HepG2 (cell line): Measurements from ENCODE around the gene RNASE7. TPM values are rescaled to one million over a fixed set of nuclear protein-coding genes. Genes with fewer than 3 reads are reported as not detected.
A peak's percentile ranks its signal among the peaks of the same experiment; 100 is the strongest.

ENCODE experiments used
- ARHGAP35 ChIP-seq: sonication (generic); formaldehyde crosslinking; IDR thresholded peaks from 2 replicates; pipeline ENCODE4 v1.9.0; 2022; ENCODE audit warnings: mild to moderate bottlenecking, inconsistent platforms, moderate library complexity, missing genetic modification reagents, borderline replicate concordance
- FIP1L1 ChIP-seq: fragments of 200-400 bp; formaldehyde crosslinking; IDR thresholded peaks from 2 replicates; pipeline ENCODE4 v1.6.1; 2018; ENCODE audit warnings: low read depth, mild to moderate bottlenecking, low read length, moderate library complexity, borderline replicate concordance; ENCODE audit not compliant: insufficient read depth
- HOXA7 ChIP-seq: sonication (generic); formaldehyde crosslinking; IDR thresholded peaks from 2 replicates; pipeline ENCODE4 v1.8.1; 2022; ENCODE audit warnings: mild to moderate bottlenecking, missing genetic modification reagents, moderate library complexity
- MXD4 ChIP-seq: IDR thresholded peaks from 2 replicates; pipeline ENCODE4 v1.6.1; 2016; ENCODE audit warnings: mild to moderate bottlenecking, missing biosample characterization, missing genetic modification reagents
- NCOA1 ChIP-seq: sonication (generic); formaldehyde crosslinking; IDR thresholded peaks from 2 replicates; pipeline ENCODE4 v1.9.0; 2021; ENCODE audit warnings: missing genetic modification reagents
- NCOR1 ChIP-seq: fragments of 200-600 bp; sonication (generic); IDR thresholded peaks from 2 replicates; pipeline ENCODE4 v1.7.0; 2017; ENCODE audit warnings: antibody characterized with exemption, low read length, borderline replicate concordance
- RBFOX2 ChIP-seq: fragments of 200-400 bp; formaldehyde crosslinking; IDR thresholded peaks from 2 replicates; pipeline ENCODE4 v1.6.1; 2017; ENCODE audit warnings: low read depth, mild to moderate bottlenecking, low read length
- REL ChIP-seq: sonication (generic); formaldehyde crosslinking; conservative IDR thresholded peaks from 2 replicates; pipeline ENCODE4 v1.8.0; 2022; ENCODE audit warnings: mild to moderate bottlenecking, missing genetic modification reagents, moderate library complexity
- SMAD9 ChIP-seq: sonication (generic); formaldehyde crosslinking; IDR thresholded peaks from 2 replicates; pipeline ENCODE4 v1.5.1; 2020; ENCODE audit warnings: mild to moderate bottlenecking, missing genetic modification reagents
- SNAPC2 ChIP-seq: sonication (generic); formaldehyde crosslinking; IDR thresholded peaks from 2 replicates; pipeline ENCODE4 v1.8.1; 2022; ENCODE audit warnings: mild to moderate bottlenecking, missing genetic modification reagents
- TAF1 ChIP-seq: sonication (generic); formaldehyde crosslinking; IDR thresholded peaks from 2 replicates; pipeline ENCODE4 v1.4.0; 2020; ENCODE audit warnings: missing genetic modification reagents
- XBP1 ChIP-seq: sonication (generic); formaldehyde crosslinking; IDR thresholded peaks from 2 replicates; pipeline ENCODE4 v1.5.0; 2020; ENCODE audit warnings: missing genetic modification reagents
- ZFP36L2 ChIP-seq: sonication (generic); formaldehyde crosslinking; IDR thresholded peaks from 2 replicates; pipeline ENCODE4 v1.4.0; 2020; ENCODE audit warnings: missing genetic modification reagents
- ZFX ChIP-seq: sonication (generic); formaldehyde crosslinking; IDR thresholded peaks from 2 replicates; pipeline ENCODE4 v1.4.0; 2020; ENCODE audit warnings: mild to moderate bottlenecking, low read depth, missing genetic modification reagents, moderate library complexity
- ZNF672 ChIP-seq: sonication (generic); formaldehyde crosslinking; IDR thresholded peaks from 2 replicates; pipeline ENCODE4 v1.8.1; 2022; ENCODE audit warnings: missing genetic modification reagents
- ZNF678 ChIP-seq: sonication (generic); formaldehyde crosslinking; IDR thresholded peaks from 2 replicates; pipeline ENCODE4 v1.4.0; 2020; ENCODE audit warnings: mild to moderate bottlenecking, missing genetic modification reagents
- polyA plus RNA-seq, 8 experiments: library from polyadenylated mRNA; depleted of rRNA in 3 of 8; stranded (reverse) in 7 of 8; unstranded in 1 of 8; fragments of >200 nt; fragmentation: Illumina TruSeq in 4 of 8; extraction: Trizol in 4 of 8; gene quantifications; 2 replicates each; pipeline versions ENCODE4 v1.2.1 to v1.2.3, GENCODE V29; 2011 to 2016; ENCODE audit warnings: low read depth in 4 of 8, missing spikeins in 1 of 8, mixed read lengths in 1 of 8; ENCODE audit not compliant: insufficient read depth in 1 of 8
- total RNA-seq, 5 experiments: library from RNA; depleted of rRNA; stranded (reverse); fragments of >200 nt; fragmentation: Illumina TruSeq; extraction: Trizol; gene quantifications; 2 replicates each; pipeline ENCODE4 v1.2.3, GENCODE V29; 2016; ENCODE audit warnings: low read depth in 1 of 5
- TF ChIP-seq, protein P1 (sequence below): sonication (generic); formaldehyde crosslinking; IDR thresholded peaks from 2 replicates; pipeline ENCODE4 v1.5.1; 2020; ENCODE audit warnings: missing genetic modification reagents, mild to moderate bottlenecking, borderline replicate concordance
- TF ChIP-seq, protein P2 (sequence below): sonication (generic); formaldehyde crosslinking; IDR thresholded peaks from 2 replicates; pipeline ENCODE4 v1.8.0; 2022; ENCODE audit warnings: low read depth, missing genetic modification reagents
- TF ChIP-seq, protein P3 (sequence below): sonication (generic); formaldehyde crosslinking; IDR thresholded peaks from 2 replicates; pipeline ENCODE4 v1.5.1; 2020; ENCODE audit warnings: missing genetic modification reagents, mild to moderate bottlenecking, borderline replicate concordance

Gene RNASE7
- total and polyA plus RNA-seq, 2 of the 13 experiments (the other 11 are each of a cell fraction or from before 2014, with no cell fraction given) = 0.04 TPM; not detected in 1

DNA sequence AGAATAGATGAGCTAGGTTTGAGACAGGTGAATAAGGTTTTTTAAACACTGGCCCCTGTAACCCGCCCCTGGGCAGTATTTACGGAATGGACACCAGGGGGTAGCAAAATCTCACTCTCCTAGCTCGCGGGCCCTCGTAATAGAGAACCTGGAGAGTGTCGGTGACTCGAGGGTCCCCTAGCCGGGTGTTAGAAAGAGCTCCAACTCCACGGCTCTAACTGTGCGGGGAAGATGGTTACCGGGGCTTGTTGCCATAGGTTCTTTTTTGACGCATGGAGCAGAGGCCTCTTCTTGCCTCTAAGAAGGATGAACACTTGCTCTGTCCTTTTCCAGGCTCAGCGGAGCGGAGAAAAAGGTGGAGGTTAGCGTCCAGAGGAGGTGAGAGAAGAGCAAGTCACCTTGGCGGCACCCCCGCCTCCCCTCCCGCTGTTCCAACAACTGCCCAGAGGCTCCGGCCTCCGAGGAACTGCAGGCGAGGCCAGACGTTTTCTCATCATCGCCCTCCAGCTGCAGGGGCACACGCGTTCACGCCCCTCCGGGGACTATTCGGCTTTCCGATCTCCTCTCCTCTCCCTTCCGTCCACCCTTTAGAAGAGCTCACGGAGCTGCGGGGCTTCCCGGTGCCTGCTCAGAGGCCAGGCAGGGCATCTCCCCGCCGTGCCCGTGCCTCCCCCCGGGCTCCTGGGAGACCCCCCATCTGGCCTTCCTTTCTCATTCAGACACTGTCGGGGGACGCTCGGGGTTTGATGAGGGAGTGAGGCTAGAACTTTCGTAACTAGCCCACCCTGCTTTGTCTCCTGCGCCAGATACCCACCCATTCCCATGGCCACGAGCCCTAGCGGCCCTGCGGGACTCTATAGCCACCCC lies 26.6 kb downstream of the RNASE7 start (continued):
- TF ChIP-seq, protein P1, sequence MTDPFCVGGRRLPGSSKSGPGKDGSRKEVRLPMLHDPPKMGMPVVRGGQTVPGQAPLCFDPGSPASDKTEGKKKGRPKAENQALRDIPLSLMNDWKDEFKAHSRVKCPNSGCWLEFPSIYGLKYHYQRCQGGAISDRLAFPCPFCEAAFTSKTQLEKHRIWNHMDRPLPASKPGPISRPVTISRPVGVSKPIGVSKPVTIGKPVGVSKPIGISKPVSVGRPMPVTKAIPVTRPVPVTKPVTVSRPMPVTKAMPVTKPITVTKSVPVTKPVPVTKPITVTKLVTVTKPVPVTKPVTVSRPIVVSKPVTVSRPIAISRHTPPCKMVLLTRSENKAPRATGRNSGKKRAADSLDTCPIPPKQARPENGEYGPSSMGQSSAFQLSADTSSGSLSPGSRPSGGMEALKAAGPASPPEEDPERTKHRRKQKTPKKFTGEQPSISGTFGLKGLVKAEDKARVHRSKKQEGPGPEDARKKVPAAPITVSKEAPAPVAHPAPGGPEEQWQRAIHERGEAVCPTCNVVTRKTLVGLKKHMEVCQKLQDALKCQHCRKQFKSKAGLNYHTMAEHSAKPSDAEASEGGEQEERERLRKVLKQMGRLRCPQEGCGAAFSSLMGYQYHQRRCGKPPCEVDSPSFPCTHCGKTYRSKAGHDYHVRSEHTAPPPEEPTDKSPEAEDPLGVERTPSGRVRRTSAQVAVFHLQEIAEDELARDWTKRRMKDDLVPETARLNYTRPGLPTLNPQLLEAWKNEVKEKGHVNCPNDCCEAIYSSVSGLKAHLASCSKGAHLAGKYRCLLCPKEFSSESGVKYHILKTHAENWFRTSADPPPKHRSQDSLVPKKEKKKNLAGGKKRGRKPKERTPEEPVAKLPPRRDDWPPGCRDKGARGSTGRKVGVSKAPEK (CRISPR knock-in tag) = 0 out of 2 replicates have a peak, but pooled peaks have one; percentile 14
- TF ChIP-seq MXD4 (CRISPR knock-in tag) (no peak; the same call in 1 of the 2 replicates), NCOR1 (peak; percentile 13; the same call in 1 of the 2 replicates), ZNF672 (CRISPR knock-in tag) (no peak), TAF1 (0 out of 2 replicates have a peak, but pooled peaks have one; percentile 22), SMAD9 (no peak), SNAPC2 (CRISPR knock-in tag) (no peak), NCOA1 (CRISPR knock-in tag) (no peak; the same call in 1 of the 2 replicates), RBFOX2 (0 out of 2 replicates have a peak, but pooled peaks have one; percentile 18), XBP1 (CRISPR knock-in tag) (no peak), HOXA7 (CRISPR knock-in tag) (no peak), FIP1L1 (no peak), ZFP36L2 (CRISPR knock-in tag) (no peak), ZNF678 (no peak), ZFX (CRISPR knock-in tag) (no peak; the same call in 1 of the 2 replicates), ARHGAP35 (CRISPR knock-in tag) (peak; percentile 29; the same call in 1 of the 2 replicates), REL (CRISPR knock-in tag) (no peak)
- TF ChIP-seq, protein P2, sequence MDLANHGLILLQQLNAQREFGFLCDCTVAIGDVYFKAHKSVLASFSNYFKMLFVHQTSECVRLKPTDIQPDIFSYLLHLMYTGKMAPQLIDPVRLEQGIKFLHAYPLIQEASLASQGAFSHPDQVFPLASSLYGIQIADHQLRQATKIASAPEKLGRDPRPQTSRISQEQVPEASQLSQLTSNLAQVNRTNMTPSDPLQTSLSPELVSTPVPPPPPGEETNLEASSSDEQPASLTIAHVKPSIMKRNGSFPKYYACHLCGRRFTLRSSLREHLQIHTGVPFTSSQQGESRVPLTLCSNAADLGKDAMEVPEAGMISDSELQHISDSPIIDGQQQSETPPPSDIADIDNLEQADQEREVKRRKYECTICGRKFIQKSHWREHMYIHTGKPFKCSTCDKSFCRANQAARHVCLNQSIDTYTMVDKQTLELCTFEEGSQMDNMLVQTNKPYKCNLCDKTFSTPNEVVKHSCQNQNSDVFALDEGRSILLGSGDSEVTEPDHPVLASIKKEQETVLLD (CRISPR knock-in tag) = no peak
- TF ChIP-seq, protein P3, sequence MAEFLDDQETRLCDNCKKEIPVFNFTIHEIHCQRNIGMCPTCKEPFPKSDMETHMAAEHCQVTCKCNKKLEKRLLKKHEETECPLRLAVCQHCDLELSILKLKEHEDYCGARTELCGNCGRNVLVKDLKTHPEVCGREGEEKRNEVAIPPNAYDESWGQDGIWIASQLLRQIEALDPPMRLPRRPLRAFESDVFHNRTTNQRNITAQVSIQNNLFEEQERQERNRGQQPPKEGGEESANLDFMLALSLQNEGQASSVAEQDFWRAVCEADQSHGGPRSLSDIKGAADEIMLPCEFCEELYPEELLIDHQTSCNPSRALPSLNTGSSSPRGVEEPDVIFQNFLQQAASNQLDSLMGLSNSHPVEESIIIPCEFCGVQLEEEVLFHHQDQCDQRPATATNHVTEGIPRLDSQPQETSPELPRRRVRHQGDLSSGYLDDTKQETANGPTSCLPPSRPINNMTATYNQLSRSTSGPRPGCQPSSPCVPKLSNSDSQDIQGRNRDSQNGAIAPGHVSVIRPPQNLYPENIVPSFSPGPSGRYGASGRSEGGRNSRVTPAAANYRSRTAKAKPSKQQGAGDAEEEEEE (CRISPR knock-in tag) = no peak
